HG02588 (cell line): ENCODE results near the gene KLHL1.

Experiments
- ATAC-seq: cut with Tn5 transposase; IDR thresholded peaks from one replicate; pipeline ENCODE4 v1.9.1; 2021; ENCODE audit warnings: mild to moderate bottlenecking, moderate library complexity; ENCODE audit not compliant: unreplicated experiment

The KLHL1 gene

GRCh38 chr13:70016116-70016515 is 92.1 kb downstream of the KLHL1 start:
- no peak for ATAC-seq

DNA sequence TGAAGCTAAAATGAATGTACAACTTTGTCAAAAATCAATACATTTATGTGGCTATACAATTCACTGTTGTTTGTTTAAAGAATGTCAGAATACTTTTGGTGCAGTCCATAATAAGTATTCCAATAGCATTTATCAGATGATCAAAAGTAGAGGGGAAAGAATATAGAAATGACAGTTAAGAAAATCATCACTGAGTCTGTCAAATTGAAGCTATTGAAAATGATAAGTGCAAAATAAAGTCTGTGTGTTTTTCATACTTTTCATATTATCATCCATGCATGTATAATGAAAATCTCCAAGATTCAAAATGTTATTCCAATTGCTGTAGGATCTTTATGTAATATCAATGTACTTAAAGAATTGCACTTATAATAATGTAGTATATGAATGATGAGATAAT is 93.9 kb downstream of the KLHL1 start:
- no peak for ATAC-seq

DNA sequence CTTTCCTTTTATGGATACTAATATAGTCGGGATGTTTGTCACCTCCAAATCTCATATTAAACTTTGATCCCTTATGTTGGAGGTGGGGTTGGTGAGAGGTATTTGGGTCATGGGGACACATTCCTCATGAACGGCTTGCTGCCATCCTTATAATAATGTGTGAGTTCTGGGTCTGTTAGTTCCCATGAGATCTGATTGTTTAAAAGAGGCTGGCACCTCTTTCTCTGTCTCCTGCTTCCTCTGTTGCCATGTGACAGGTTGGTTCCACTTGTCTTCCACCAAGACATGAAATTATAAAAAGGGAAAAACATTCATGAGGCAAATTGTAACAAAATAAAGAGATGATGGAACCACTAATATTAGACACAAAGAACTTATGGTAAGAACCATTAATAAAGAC is 108.4 kb downstream of the KLHL1 start:
- no peak for ATAC-seq

GRCh38 chr13:69997061-69997460 is 111.2 kb downstream of the KLHL1 start:
- ATAC-seq, result no peak

- ATAC-seq, result peak; percentile 49
Measured at GRCh38 chr13:69980799-69981198, 127.5 kb downstream of the KLHL1 start.

GRCh38 chr13:69975496-69975895 is 132.8 kb downstream of the KLHL1 start:
- no peak for ATAC-seq

- ATAC-seq, result no peak
Measured at GRCh38 chr13:69970520-69970919, 137.7 kb downstream of the KLHL1 start.

DNA sequence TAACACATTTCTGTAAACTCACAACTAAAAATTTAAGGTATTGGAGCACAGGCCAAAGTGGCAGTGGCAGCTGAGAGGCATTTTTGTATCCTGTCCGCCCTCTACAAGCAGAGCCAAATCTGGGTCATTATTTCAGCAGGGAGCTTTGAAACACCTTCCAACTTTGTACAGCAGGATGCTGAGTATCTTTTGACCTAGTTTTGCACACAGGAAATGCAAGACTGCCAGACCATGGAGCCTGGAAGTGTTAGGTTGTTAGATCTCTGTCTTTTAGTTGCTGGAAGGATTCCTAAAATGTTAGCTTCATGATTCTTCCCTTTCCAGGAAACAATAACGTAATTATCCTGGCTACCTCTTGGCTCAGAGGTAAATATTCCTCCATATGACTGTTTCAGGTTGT is 149.2 kb downstream of the KLHL1 start:
- ATAC-seq, result no peak

- ATAC-seq, result no peak
Measured at GRCh38 chr13:69956839-69957238, 151.4 kb downstream of the KLHL1 start.

DNA sequence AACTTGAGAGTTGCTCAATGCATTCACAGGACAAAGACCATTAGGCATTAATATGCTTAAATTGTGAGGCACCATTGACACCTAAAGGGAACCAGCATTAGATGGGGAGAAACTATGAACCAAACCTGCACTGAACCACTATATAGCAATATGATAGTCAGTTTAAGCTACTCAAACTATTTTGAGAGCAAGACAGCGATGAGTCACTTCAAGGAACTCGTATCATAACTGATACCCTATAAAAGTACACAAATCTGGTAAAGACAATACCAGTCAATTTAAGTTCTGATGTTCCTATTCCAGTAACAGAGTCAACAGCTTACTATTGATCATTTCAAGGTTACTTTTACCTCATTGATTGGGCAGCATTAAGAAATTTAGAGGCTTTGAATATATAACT is 151.9 kb downstream of the KLHL1 start:
- ATAC-seq, result no peak

DNA sequence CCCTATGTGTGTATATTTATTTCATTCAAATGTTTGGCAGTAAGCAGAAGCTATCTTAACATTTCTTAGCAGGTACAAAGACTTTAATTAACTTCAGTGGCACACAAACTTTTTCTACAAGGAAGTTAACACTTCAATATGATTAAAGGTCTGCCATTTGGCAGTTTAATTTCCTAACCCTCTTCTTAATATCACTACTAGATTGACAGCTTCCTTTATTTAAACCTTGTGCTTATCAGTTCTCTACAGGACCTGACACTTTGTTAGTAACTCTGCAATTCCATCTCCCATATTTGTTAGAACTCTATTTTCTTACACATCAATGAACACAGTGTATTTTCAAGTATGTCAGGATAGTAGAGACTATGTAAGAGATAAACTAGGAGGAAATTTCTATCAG is 153.0 kb downstream of the KLHL1 start:
- ATAC-seq, result no peak

GRCh38 chr13:69951412-69951811 is 156.8 kb downstream of the KLHL1 start:
- no peak for ATAC-seq

GRCh38 chr13:69950160-69950559 is 158.1 kb downstream of the KLHL1 start:
- no peak for ATAC-seq

GRCh38 chr13:69948016-69948415 is 160.2 kb downstream of the KLHL1 start:
- ATAC-seq, result peak; percentile 100

DNA sequence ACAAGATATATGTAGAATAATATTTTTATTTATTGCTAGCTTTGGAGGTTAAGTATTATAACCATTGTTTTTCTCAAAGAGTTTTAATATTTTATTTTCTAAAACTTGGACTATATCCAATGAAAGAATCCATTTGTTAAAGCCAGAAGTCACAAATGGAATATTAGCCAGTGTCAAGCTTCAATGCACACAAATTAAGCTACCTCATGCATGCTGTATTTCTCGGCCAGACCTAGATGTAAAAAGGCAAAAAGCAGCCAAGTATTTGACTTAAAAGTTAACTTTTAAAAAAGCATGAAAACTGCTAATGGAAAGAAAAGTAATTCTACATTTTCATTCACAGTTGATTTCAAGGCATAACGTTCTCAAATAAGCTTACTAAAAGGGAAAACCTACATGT is 160.7 kb downstream of the KLHL1 start:
- ATAC-seq, result peak; percentile 14

DNA sequence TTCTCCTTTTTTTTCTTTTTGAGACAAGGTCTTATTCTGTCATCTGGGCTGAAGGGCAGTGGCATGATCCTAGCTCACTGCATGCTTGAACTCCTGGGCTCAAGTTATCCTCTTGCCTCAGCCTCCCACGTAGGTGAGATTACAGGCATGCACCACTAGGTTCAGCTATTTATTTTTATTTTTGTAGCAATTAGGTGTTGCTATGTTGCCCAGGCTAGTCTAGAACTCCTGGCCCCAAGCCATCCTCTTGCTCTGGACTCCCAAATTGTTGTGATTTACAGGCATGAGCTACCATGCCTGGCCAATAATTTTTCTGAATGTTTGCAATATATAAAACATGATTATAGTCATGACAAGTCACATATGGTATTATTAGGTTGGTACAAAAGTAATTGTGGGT is 161.7 kb downstream of the KLHL1 start:
- no peak for ATAC-seq

DNA sequence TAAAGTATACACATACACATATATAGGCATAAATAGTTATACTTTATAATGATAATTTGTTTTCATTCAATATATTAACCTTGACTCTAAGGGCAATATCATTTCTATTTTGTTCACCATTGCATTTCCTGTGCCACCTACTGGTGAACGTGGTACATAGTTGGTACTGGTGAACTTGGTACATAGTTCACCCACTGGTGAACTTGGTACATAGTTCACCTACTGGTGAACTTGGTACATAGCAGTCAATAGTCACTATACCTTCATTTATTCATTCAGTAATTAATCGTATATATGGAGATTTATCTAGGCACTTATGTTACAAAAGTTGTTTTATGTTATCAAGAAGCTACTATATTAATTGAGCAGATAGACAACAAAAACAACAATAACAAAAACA is 173.2 kb downstream of the KLHL1 start:
- ATAC-seq, result peak; percentile 80

GRCh38 chr13:69928262-69928661 is 180.0 kb downstream of the KLHL1 start:
- ATAC-seq, result no peak

- ATAC-seq, result no peak
Measured at GRCh38 chr13:69921156-69921555, 187.1 kb downstream of the KLHL1 start.

- ATAC-seq, result no peak
Measured at GRCh38 chr13:69912630-69913029, 195.6 kb downstream of the KLHL1 start.

GRCh38 chr13:69910800-69911199 is 197.5 kb downstream of the KLHL1 start:
- no peak for ATAC-seq

DNA sequence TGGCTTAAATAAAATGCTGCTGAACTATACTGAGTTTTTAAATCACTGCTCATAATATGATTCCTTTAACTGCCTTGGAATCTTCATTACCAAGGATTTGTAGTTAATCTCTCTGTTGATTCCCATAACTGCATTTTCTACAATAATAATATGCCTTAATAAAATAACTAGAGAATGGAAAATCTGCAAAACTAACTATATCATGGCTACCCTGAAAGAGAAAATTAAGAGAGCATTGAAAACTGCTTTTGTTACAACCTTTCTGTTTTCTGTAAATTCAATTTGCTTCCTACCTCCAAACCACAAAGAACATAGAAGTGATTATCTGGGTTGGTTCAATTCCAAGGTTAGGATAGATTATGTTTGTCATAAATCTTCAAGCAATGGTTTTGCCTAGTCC is 203.5 kb downstream of the KLHL1 start:
- ATAC-seq, result no peak

GRCh38 chr13:69903081-69903480 is 205.2 kb downstream of the KLHL1 start:
- no peak for ATAC-seq

- no peak for ATAC-seq
Measured at GRCh38 chr13:69882451-69882850, 225.8 kb downstream of the KLHL1 start.
